ENCODE measurements around the gene HIVEP3.

Gene HIVEP3

DNA sequence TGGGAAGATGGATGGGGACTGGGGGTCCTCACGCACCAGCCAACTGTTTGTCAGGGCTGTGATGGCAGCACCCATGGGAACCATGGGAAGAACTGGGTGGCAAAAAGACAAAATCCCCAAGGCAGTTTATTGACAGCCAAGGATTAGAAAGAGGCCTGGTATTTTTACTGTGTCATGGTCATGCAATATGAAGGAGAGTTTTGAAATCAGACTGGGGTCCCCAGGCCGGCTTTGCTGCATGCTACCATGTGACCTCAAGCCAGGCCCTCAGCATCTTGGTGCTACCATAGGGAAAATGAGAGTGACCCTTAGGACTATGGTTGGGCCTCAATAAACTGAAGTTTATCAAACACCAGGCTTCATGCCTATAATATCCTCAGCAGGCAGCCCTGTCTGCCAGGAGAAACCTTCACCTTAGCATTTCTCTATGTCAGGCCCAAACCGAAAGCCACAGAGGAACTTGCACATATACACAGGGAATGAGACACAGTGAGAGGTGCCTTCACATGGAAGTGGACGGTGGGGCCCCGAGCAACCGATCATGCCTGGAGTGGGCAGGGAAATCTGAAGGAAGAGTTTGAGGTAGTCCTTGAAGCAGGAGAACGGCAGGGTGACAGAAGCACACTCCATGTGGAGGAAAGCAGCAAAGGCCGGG lies 203.2 kb downstream of the HIVEP3 start:
- no peaks in the 10 kb centered on the region for H3K4me1 ChIP-seq (ENCODE audit: control insufficient read depth, insufficient read depth, low read length)
- H3K4me3 ChIP-seq (ENCODE audit: low read length): no peak overlapping the region
- no peaks in the 10 kb centered on the region for H3K36me3 ChIP-seq (ENCODE audit: control insufficient read depth, insufficient read depth, low read length)
- no peaks in the 10 kb centered on the region for H3K27me3 ChIP-seq (ENCODE audit: control insufficient read depth, insufficient read depth, low read length)
- no peak overlapping the region for H3K27ac ChIP-seq (ENCODE audit: low read depth, low read length)
- no peak overlapping the region for H3K9ac ChIP-seq (ENCODE audit: low read length)

GRCh38 chr1:41714638-41715389 lies 203.9 kb downstream of the HIVEP3 start:
- Histone ChIP-seq H3K4me1 (ENCODE audit: control insufficient read depth, insufficient read depth, low read length) (no peaks in the 10 kb centered on the region), H3K27ac (ENCODE audit: low read depth, low read length) (no peak overlapping the region), H3K9ac (ENCODE audit: low read length) (no peak overlapping the region)

DNA sequence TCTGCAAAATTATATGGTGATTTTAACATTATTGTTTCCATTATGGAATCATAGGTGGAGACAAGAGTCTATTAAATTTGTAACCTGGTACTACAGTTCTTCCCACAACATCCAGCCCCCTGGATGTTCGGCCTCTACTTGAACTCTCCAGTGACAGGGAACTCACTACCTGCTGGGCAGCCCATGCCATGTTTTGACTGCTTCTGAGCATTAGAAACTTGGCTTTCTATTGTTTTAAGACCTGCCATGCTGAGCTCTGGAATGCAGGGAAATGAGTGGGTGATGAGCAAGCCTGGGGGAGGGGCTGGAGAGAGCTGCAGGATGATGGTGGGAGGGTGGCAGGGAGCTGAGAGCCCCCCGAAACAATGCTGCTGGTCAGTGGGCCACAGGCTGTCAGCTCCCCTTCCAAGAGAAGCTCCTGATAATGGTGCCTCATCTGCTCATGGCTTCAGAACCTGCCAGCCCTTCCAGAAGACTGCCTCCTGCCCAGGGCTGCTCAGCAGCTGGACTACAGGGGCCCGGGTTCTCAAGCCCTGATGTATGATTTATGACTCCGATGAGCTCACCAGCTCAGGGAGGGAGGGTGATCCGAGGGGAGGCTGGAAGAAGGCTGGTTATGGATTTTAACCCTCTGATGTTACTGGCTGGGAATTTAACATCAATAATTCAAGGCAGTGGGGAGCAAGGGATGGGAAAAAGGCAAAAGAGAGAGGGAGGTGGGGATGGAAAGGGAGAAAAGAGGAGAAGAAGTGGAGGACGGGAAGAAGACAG lies 205.0 kb downstream of the HIVEP3 start:
- H3K4me3 ChIP-seq (ENCODE audit: low read length): no peak overlapping the region
- H3K27ac ChIP-seq (ENCODE audit: low read depth, low read length): no peak overlapping the region
- no peaks in the 10 kb centered on the region for H3K36me3 ChIP-seq (ENCODE audit: control insufficient read depth, insufficient read depth, low read length)
- H3K27me3 ChIP-seq (ENCODE audit: control insufficient read depth, insufficient read depth, low read length): no peaks in the 10 kb centered on the region
- H3K4me1 ChIP-seq (ENCODE audit: control insufficient read depth, insufficient read depth, low read length): no peaks in the 10 kb centered on the region
- no peak overlapping the region for H3K9ac ChIP-seq (ENCODE audit: low read length)

More at GRCh38 chr1:41714638-41715389, 203.9 kb downstream of the HIVEP3 start:
- H3K36me3 ChIP-seq (ENCODE audit: control insufficient read depth, insufficient read depth, low read length): no peaks in the 10 kb centered on the region
- no peaks in the 10 kb centered on the region for H3K27me3 ChIP-seq (ENCODE audit: control insufficient read depth, insufficient read depth, low read length)
- no peak overlapping the region for H3K4me3 ChIP-seq (ENCODE audit: low read length)

DNA sequence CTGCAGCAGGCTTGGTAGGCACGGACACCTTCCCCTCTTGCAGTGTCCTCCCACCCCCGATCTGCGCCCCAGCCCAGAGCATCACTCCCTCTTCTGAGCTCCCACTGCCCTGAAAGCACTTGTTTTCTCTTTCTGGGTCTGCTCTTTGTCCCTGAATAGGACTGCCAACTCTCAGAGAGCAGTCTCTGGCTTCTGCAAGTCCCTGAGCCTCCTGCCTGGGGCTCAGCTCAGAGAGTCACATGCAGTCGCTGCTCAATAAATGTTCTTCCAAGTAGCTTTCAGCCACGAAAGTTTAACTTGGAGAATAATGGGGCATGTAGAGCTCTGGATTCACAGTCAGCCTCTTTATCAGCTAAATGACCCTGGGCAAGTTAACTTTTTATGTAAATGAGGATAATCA lies 205.6 kb downstream of the HIVEP3 start:
- H3K27me3 ChIP-seq (ENCODE audit: control insufficient read depth, insufficient read depth, low read length): no peaks in the 10 kb centered on the region
- H3K4me1 ChIP-seq (ENCODE audit: control insufficient read depth, insufficient read depth, low read length): no peaks in the 10 kb centered on the region
- no peak overlapping the region for H3K9ac ChIP-seq (ENCODE audit: low read length)
- H3K4me3 ChIP-seq (ENCODE audit: low read length): no peak overlapping the region
- H3K27ac ChIP-seq (ENCODE audit: low read depth, low read length): no peak overlapping the region
- no peaks in the 10 kb centered on the region for H3K36me3 ChIP-seq (ENCODE audit: control insufficient read depth, insufficient read depth, low read length)

- H3K9ac ChIP-seq (ENCODE audit: low read length): no peak overlapping the region
- no peaks in the 10 kb centered on the region for H3K27me3 ChIP-seq (ENCODE audit: control insufficient read depth, insufficient read depth, low read length)
- H3K4me1 ChIP-seq (ENCODE audit: control insufficient read depth, insufficient read depth, low read length): no peaks in the 10 kb centered on the region
- no peak overlapping the region for H3K4me3 ChIP-seq (ENCODE audit: low read length)
- H3K36me3 ChIP-seq (ENCODE audit: control insufficient read depth, insufficient read depth, low read length): no peaks in the 10 kb centered on the region
- H3K27ac ChIP-seq (ENCODE audit: low read depth, low read length): no peak overlapping the region
Measured at GRCh38 chr1:41712695-41713094, 206.0 kb downstream of the HIVEP3 start.

DNA sequence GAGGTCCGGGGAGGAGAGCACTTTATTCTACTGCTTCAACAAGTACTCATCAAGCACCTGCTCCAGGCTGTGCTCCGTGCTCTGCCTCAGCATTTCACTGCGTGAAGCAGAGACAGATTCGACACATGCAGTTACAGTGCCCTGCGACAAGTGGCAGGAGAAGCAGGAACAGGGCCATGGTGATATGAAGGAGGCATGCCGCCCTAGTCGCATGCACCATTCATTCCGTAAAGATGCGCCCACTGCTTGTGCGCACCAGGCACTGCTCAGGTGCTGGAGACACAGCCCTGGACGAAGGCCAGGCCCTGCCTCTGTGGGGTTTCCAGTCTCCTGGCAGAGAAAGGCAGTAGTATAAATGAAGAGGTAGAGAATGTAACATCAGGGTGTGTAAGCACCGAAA lies 206.6 kb downstream of the HIVEP3 start:
- Histone ChIP-seq H3K36me3 (ENCODE audit: control insufficient read depth, insufficient read depth, low read length) (no peaks in the 10 kb centered on the region), H3K4me1 (ENCODE audit: control insufficient read depth, insufficient read depth, low read length) (no peaks in the 10 kb centered on the region)

DNA sequence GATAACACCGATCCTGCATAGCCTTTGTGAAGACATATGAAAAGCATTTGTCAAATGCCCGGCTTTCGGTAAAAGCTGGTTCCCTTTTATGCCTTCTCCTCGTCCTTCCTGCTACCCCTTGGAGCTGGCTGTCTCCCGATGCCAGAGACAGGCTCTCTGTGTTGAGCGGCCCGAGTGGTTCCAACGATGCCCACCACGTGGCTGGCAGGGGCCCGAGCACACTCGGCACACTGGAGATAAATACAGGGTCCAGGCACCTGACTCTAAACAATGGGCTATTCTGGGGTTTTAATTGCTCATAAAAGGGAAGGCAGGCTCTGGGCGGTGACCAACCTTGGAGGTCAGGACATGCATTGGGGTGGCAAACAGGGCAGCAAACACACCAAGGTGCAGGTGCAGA lies 207.1 kb downstream of the HIVEP3 start:
- Histone ChIP-seq H3K36me3 (ENCODE audit: control insufficient read depth, insufficient read depth, low read length) (no peaks in the 10 kb centered on the region), H3K4me3 (ENCODE audit: low read length) (no peak overlapping the region), H3K9ac (ENCODE audit: low read length) (no peak overlapping the region), H3K27ac (ENCODE audit: low read depth, low read length) (no peak overlapping the region), H3K27me3 (ENCODE audit: control insufficient read depth, insufficient read depth, low read length) (no peaks in the 10 kb centered on the region), H3K4me1 (ENCODE audit: control insufficient read depth, insufficient read depth, low read length) (no peaks in the 10 kb centered on the region)

More for the DNA sequence above, 206.6 kb downstream of the HIVEP3 start:
- H3K27me3 ChIP-seq (ENCODE audit: control insufficient read depth, insufficient read depth, low read length): no peaks in the 10 kb centered on the region
- H3K27ac ChIP-seq (ENCODE audit: low read depth, low read length): no peak overlapping the region
- no peak overlapping the region for H3K9ac ChIP-seq (ENCODE audit: low read length)
- no peak overlapping the region for H3K4me3 ChIP-seq (ENCODE audit: low read length)

GRCh38 chr1:41710980-41711379 lies 207.7 kb downstream of the HIVEP3 start:
- H3K9ac ChIP-seq (ENCODE audit: low read length): no peak overlapping the region
- H3K36me3 ChIP-seq (ENCODE audit: control insufficient read depth, insufficient read depth, low read length): no peaks in the 10 kb centered on the region
- H3K4me3 ChIP-seq (ENCODE audit: low read length): no peak overlapping the region
- no peaks in the 10 kb centered on the region for H3K4me1 ChIP-seq (ENCODE audit: control insufficient read depth, insufficient read depth, low read length)
- H3K27ac ChIP-seq (ENCODE audit: low read depth, low read length): no peak overlapping the region
- H3K27me3 ChIP-seq (ENCODE audit: control insufficient read depth, insufficient read depth, low read length): no peaks in the 10 kb centered on the region

GRCh38 chr1:41709873-41710272 lies 208.8 kb downstream of the HIVEP3 start:
- no peak overlapping the region for H3K27ac ChIP-seq (ENCODE audit: low read depth, low read length)
- no peaks in the 10 kb centered on the region for H3K4me1 ChIP-seq (ENCODE audit: control insufficient read depth, insufficient read depth, low read length)
- no peaks in the 10 kb centered on the region for H3K36me3 ChIP-seq (ENCODE audit: control insufficient read depth, insufficient read depth, low read length)
- no peak overlapping the region for H3K9ac ChIP-seq (ENCODE audit: low read length)
- H3K27me3 ChIP-seq (ENCODE audit: control insufficient read depth, insufficient read depth, low read length): no peaks in the 10 kb centered on the region
- no peak overlapping the region for H3K4me3 ChIP-seq (ENCODE audit: low read length)

DNA sequence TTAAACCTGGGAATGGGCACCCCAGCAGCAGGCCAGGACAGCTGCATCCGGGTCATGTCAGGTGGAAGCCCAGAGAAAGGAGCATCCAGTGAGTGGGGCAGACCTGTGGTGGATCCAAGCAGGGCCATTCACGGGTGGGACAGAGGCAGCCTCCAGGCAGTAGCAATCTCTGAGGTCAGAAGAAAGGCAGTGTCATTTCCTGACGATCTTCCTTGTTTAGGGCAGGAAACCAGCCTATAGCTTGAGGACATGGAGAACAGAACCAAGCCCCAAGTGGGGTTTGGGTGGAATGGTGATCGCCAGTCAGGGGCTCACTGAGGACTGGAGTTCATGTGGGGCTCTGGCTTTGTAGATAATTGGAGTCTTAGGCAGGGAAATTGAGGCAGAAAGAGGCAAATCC lies 209.4 kb downstream of the HIVEP3 start:
- Histone ChIP-seq H3K27me3 (ENCODE audit: control insufficient read depth, insufficient read depth, low read length) (no peaks in the 10 kb centered on the region), H3K36me3 (ENCODE audit: control insufficient read depth, insufficient read depth, low read length) (no peaks in the 10 kb centered on the region), H3K9ac (ENCODE audit: low read length) (no peak overlapping the region), H3K4me1 (ENCODE audit: control insufficient read depth, insufficient read depth, low read length) (no peaks in the 10 kb centered on the region), H3K27ac (ENCODE audit: low read depth, low read length) (no peak overlapping the region), H3K4me3 (ENCODE audit: low read length) (no peak overlapping the region)

DNA sequence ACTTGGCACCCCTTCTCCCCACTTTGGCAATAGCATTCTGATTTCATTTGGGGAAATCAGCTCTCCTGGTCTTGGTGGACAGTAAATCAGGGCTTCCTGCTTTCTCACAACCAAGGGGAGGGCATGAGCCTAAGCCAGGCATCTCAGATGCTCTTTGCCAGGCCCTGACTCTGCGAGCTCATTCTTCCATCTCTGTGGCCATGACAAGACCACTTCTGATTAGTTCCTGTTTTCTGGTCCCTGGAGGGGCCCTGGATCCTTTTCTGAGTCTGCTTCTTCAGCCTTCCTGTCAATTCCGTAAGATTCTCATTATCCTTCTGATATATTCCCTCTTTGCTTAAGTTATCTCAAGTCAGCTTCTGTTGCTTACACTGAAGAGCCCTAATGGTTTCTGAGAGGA lies 210.4 kb downstream of the HIVEP3 start:
- no peak overlapping the region for H3K9ac ChIP-seq (ENCODE audit: low read length)
- no peaks in the 10 kb centered on the region for H3K36me3 ChIP-seq (ENCODE audit: control insufficient read depth, insufficient read depth, low read length)
- H3K27ac ChIP-seq (ENCODE audit: low read depth, low read length): no peak overlapping the region
- no peak overlapping the region for H3K4me3 ChIP-seq (ENCODE audit: low read length)
- no peaks in the 10 kb centered on the region for H3K27me3 ChIP-seq (ENCODE audit: control insufficient read depth, insufficient read depth, low read length)
- no peaks in the 10 kb centered on the region for H3K4me1 ChIP-seq (ENCODE audit: control insufficient read depth, insufficient read depth, low read length)

DNA sequence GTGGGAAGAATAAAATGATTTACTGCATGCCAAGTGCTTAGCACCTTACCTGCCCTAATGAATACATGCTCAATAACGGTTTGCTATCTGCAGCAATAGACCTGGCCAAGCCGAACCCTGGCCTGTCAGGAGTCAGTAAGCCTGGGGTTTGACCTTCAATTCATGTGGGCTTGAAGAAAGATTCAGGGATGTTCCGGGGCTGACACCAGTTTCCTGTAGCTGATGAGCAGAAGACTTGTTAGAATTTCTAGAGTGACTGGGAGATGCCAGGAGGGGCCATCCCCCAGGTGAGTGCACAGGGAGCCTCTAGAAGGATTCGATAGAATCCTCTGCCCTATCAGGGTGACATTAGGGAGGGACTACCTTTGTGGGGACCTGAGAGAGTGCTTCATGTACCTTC lies 210.9 kb downstream of the HIVEP3 start:
- H3K27ac ChIP-seq (ENCODE audit: low read depth, low read length): no peak overlapping the region
- H3K36me3 ChIP-seq (ENCODE audit: control insufficient read depth, insufficient read depth, low read length): no peaks in the 10 kb centered on the region

More for the DNA sequence above, 210.9 kb downstream of the HIVEP3 start:
- Histone ChIP-seq H3K9ac (ENCODE audit: low read length) (no peak overlapping the region), H3K4me3 (ENCODE audit: low read length) (no peak overlapping the region), H3K27me3 (ENCODE audit: control insufficient read depth, insufficient read depth, low read length) (no peaks in the 10 kb centered on the region), H3K4me1 (ENCODE audit: control insufficient read depth, insufficient read depth, low read length) (no peaks in the 10 kb centered on the region)

Measured in rectal smooth muscle tissue (tissue), 1 donor.